Measurements from ENCODE around the gene RFXANK.
A peak's percentile ranks its signal among the peaks of the same experiment; 100 is the strongest.
"Not testable (repeated sequence)": the region's sequence is repeated elsewhere in the genome, so short reads cannot be mapped to it uniquely, and the experiment has no call there.

Gene RFXANK, protein sequence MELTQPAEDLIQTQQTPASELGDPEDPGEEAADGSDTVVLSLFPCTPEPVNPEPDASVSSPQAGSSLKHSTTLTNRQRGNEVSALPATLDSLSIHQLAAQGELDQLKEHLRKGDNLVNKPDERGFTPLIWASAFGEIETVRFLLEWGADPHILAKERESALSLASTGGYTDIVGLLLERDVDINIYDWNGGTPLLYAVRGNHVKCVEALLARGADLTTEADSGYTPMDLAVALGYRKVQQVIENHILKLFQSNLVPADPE

GRCh38 chr19:19192078-19192882 lies at the start of gene RFXANK, which contains the start of gene BORCS8:
TSS of gene RFXANK (plus strand) at chr19:19192258. CDS start at chr19:19193947, 1,689 bp downstream.
TSS of gene BORCS8 (minus strand) at chr19:19192152. CDS start at chr19:19192117, 35 bp downstream.
- no peaks in the 10 kb centered on the region for H3K27me3 Mint-ChIP-seq
- H3K4me1 Mint-ChIP-seq (ENCODE audit: low read depth) = peaks cover 39% of the 10 kb centered on the region
- H3K4me3 Mint-ChIP-seq = peak within 1 kb of the TSS; percentile 95
- H3K27ac Mint-ChIP-seq = peak within 1 kb of the TSS; percentile 96
- H3K9me3 Mint-ChIP-seq = no peaks in the 10 kb centered on the region
- peaks cover 6% of the 10 kb centered on the region for H3K36me3 Mint-ChIP-seq (ENCODE audit: low read depth)

DNA sequence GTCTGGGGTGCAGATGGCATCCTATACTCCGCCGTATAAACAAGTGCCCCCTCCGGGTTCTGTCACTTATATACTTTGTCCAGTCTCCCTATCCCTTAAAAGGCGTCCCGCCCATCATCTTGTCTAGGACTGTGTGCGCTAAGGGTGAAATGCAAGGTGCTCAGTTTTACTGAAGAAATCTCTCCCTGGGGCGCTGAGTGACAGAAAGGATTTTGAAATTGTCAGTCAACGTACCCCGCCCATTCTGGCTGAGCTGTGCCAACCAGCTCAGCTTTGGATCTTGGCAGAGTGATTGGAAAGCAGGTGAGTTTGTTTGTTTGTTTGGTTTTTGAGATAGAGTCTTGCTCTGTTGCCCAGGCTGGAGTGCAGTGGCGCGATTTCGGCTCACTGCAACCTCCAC lies 49.7 kb upstream of the RFXANK start:
- Mint-ChIP-seq H3K27ac (no peak overlapping the region), H3K27me3 (no peaks in the 10 kb centered on the region), H3K36me3 (ENCODE audit: low read depth) (no peaks in the 10 kb centered on the region), H3K4me1 (ENCODE audit: low read depth) (peaks cover 17% of the 10 kb centered on the region), H3K4me3 (no peak overlapping the region), H3K9me3 (no peaks in the 10 kb centered on the region)

DNA sequence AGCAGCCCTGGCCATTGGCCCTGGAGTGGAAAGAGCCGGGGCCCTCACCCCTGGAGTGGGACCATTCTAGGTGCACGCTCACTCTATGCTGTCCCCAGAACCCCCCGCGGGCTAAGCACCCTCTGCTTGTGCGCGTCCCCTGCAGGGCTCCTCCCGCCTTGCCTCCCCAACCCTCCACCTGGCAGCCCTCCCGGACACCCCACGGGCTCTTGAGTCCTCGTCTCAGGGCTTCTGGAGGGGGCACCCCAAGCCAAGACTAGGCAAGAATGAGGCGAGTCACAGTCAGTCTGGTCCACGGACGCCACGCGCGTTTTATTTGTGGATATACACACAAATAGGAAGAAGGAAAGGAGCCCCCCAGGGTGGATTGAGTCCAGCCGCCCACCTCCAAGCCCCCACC lies 46.8 kb upstream of the RFXANK start:
- Mint-ChIP-seq H3K27me3 (no peaks in the 10 kb centered on the region), H3K9me3 (no peaks in the 10 kb centered on the region), H3K4me3 (no peak overlapping the region), H3K27ac (no peak overlapping the region), H3K36me3 (ENCODE audit: low read depth) (no peaks in the 10 kb centered on the region), H3K4me1 (ENCODE audit: low read depth) (no peaks in the 10 kb centered on the region)

- Mint-ChIP-seq H3K27me3 (no peaks in the 10 kb centered on the region), H3K4me3 (no peak overlapping the region), H3K9me3 (no peaks in the 10 kb centered on the region), H3K27ac (no peak overlapping the region), H3K4me1 (ENCODE audit: low read depth) (no peaks in the 10 kb centered on the region), H3K36me3 (ENCODE audit: low read depth) (no peaks in the 10 kb centered on the region)
Observed at GRCh38 chr19:19145684-19146608, 46.1 kb upstream of the RFXANK start.

DNA sequence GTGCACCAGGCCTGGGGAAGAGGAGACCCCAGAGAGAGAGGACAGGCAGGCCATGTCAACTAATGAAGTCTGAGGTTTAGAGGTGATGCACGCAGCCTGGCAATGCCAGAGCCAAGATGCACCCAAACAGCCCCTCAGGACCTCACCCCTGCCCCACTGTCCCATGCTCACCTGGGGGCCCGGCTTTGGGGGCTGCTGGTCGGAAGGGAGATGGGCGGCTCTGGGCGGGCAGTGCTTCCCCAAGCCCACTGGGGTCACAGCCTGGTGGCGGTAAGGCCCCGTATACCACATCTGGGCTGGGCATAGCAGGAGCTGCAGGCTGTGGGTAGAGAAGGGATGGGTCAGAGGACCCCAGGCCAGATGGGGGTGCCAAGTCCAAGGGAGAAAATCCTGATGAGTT lies 45.2 kb upstream of the RFXANK start:
- H3K36me3 Mint-ChIP-seq (ENCODE audit: low read depth) = no peaks in the 10 kb centered on the region
- H3K27ac Mint-ChIP-seq = no peak overlapping the region
- no peak overlapping the region for H3K4me3 Mint-ChIP-seq
- H3K9me3 Mint-ChIP-seq = no peaks in the 10 kb centered on the region
- H3K27me3 Mint-ChIP-seq = no peaks in the 10 kb centered on the region
- H3K4me1 Mint-ChIP-seq (ENCODE audit: low read depth) = no peaks in the 10 kb centered on the region

GRCh38 chr19:19147344-19147743 lies 44.7 kb upstream of the RFXANK start:
- H3K9me3 Mint-ChIP-seq = no peaks in the 10 kb centered on the region
- no peaks in the 10 kb centered on the region for H3K4me1 Mint-ChIP-seq (ENCODE audit: low read depth)
- H3K27ac Mint-ChIP-seq = no peak overlapping the region
- H3K27me3 Mint-ChIP-seq = no peaks in the 10 kb centered on the region
- no peaks in the 10 kb centered on the region for H3K36me3 Mint-ChIP-seq (ENCODE audit: low read depth)
- H3K4me3 Mint-ChIP-seq = no peak overlapping the region

DNA sequence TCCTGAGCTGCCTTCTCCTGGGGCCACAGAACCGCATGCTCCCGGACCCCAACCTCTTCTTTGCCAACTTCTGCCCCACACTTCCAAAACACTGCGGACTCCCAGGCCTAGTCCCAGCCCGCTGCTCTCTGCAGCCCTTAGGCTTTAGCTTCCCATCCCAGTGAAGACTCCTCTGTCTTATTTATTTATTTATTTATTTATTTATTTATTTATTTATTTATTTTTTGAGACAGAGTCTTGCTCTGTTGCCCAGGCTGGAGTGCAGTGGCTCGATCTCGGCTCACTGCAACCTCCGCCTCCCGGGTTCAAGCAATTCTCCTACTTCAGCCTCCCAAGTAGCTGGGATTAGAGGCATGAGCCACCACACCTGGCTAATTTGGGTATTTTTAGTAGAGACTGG lies 43.6 kb upstream of the RFXANK start:
- not testable (repeated sequence) for H3K27me3 Mint-ChIP-seq; H3K36me3 Mint-ChIP-seq (ENCODE audit: low read depth); H3K4me1 Mint-ChIP-seq (ENCODE audit: low read depth); H3K27ac Mint-ChIP-seq; H3K9me3 Mint-ChIP-seq; H3K4me3 Mint-ChIP-seq

DNA sequence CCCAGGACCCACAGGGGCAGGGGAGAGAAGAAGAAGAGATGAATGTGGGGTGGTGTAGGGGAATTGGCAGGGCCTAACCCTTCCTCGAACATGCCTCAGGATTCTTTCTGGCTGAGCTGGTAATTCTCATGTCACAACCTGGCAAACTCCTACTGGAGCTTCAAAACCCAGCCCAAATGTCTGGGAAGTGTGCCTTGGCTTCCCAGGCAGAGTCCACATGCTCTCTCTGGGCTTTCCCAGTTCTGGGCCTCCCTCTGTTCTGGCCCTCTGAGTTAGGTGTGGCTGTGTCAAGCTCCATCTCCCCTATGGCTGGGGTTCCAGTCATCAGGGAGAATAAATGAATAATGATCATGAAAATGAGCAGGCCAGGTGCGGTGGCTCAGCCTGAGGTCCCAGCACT lies 42.6 kb upstream of the RFXANK start:
- Mint-ChIP-seq H3K27me3 (no peaks in the 10 kb centered on the region), H3K27ac (peak overlapping the region; percentile 45), H3K4me3 (no peak overlapping the region), H3K36me3 (ENCODE audit: low read depth) (no peaks in the 10 kb centered on the region), H3K4me1 (ENCODE audit: low read depth) (no peaks in the 10 kb centered on the region), H3K9me3 (no peaks in the 10 kb centered on the region)

- H3K9me3 Mint-ChIP-seq = no peaks in the 10 kb centered on the region
- H3K27me3 Mint-ChIP-seq = no peaks in the 10 kb centered on the region
- no peaks in the 10 kb centered on the region for H3K4me1 Mint-ChIP-seq (ENCODE audit: low read depth)
- H3K36me3 Mint-ChIP-seq (ENCODE audit: low read depth) = peaks cover 12% of the 10 kb centered on the region
- no peak overlapping the region for H3K27ac Mint-ChIP-seq
- H3K4me3 Mint-ChIP-seq = no peak overlapping the region
Observed at GRCh38 chr19:19151418-19151817, 40.6 kb upstream of the RFXANK start.

- Mint-ChIP-seq H3K27ac (no peak overlapping the region), H3K36me3 (ENCODE audit: low read depth) (peaks cover 12% of the 10 kb centered on the region), H3K4me3 (no peak overlapping the region), H3K9me3 (no peaks in the 10 kb centered on the region), H3K4me1 (ENCODE audit: low read depth) (no peaks in the 10 kb centered on the region), H3K27me3 (no peaks in the 10 kb centered on the region)
Observed at GRCh38 chr19:19152668-19153384, 39.2 kb upstream of the RFXANK start.

GRCh38 chr19:19154768-19155494 lies 37.1 kb upstream of the RFXANK start:
- no peaks in the 10 kb centered on the region for H3K9me3 Mint-ChIP-seq
- H3K36me3 Mint-ChIP-seq (ENCODE audit: low read depth) = peaks cover 12% of the 10 kb centered on the region
- H3K4me1 Mint-ChIP-seq (ENCODE audit: low read depth) = peaks cover 4% of the 10 kb centered on the region
- H3K27me3 Mint-ChIP-seq = no peaks in the 10 kb centered on the region
- H3K27ac Mint-ChIP-seq = no peak overlapping the region
- no peak overlapping the region for H3K4me3 Mint-ChIP-seq

DNA sequence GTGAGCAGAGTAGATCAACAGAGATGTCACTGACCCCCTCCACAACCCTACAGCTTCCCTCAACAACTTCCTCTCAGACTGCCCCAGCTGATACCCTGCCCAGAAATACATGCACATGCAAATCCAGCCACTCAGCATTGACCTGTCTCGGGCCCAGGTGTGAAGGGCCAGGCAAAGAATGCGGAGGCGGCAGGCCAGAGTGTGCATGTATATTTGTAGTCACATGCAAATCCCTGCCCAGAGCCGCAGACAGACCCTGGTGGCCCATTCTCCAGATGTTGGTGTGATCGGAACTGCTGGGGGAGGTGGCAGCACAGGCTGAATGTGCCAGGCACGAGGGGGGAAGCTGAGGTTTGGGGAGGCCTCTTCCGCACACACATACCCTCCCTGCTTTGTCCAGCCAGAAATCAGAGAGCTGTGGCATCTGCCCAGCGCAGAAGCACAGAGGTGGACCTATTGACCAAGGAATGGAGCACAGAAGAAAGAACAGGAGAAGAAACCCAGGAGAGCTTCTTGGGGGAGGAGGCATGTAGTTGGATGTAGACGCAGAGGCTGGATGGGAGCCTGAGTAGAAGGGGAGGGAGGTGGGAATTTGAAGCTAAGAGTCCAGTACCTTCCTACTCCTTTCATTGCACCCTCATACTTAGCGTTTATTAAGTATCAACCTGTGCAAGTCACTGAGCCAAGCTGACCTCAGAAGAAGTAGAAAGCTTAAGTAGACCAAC lies 36.4 kb upstream of the RFXANK start:
- H3K36me3 Mint-ChIP-seq (ENCODE audit: low read depth) = peaks cover 12% of the 10 kb centered on the region
- H3K4me3 Mint-ChIP-seq = no peak overlapping the region
- H3K27ac Mint-ChIP-seq = no peak overlapping the region
- peaks cover 4% of the 10 kb centered on the region for H3K4me1 Mint-ChIP-seq (ENCODE audit: low read depth)
- no peaks in the 10 kb centered on the region for H3K27me3 Mint-ChIP-seq
- H3K9me3 Mint-ChIP-seq = no peaks in the 10 kb centered on the region

DNA sequence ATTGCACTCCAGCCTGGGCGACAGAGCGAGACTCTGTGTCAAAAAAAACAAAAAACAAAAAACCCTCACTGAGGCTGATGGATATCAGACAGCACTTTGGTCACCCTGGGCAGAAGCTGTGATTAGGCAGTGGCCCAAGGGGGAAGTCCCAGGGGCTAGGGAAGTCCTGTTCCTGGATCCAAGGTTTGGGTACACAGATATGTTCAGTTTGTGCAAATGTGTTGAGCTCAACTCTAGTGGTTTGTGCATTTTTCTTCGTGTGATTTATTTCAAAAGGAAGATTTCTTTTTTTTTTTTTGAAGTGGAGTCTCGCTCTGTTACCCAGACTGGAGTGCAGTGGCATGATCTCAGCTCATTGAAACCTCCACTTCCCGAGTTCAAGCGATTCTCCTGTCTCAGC lies 34.2 kb upstream of the RFXANK start:
- Mint-ChIP-seq H3K27me3 (no peaks in the 10 kb centered on the region), H3K36me3 (ENCODE audit: low read depth) (peaks cover 12% of the 10 kb centered on the region), H3K9me3 (no peaks in the 10 kb centered on the region), H3K4me3 (no peak overlapping the region), H3K4me1 (ENCODE audit: low read depth) (peaks cover 9% of the 10 kb centered on the region), H3K27ac (no peak overlapping the region)

All from stimulated activated naive CD8-positive, alpha-beta T cell treated with anti-CD3 and anti-CD28 coated beads, Interleukin-15, Interleukin-2, amounts not matched to agents 100 ng/mL and 50 ng/mL, for 24 hours (primary cell).